MCF 10A (cell line): ENCODE data around the gene ZNF365. TPM values are rescaled to one million over a fixed set of nuclear protein-coding genes. Genes with fewer than 3 reads are reported as not detected.

ENCODE experiments used
- BruUV-seq: library from RNA; stranded (reverse); fragments of 400-500 nt; replicated peaks from 2 replicates; lab custom pipeline; 2021; lab: Mats Ljungman, UMichigan
- CTCF ChIA-PET: fragments of 300-600 bp; sonication (Branson Sonifier 250); formaldehyde crosslinking; extraction: SDS; loops from one replicate; lab custom pipeline; 2021; ENCODE audit warnings: antibody characterized with exemption, inconsistent platforms; lab: Yijun Ruan, JAX
- POLR2A ChIA-PET: fragments of 300-600, 350-650 bp; sonication (Branson Sonifier 250); formaldehyde crosslinking; extraction: SDS; loops from one replicate; lab custom pipeline; 2020; ENCODE audit warnings: antibody characterized with exemption, inconsistent platforms; lab: Yijun Ruan, JAX
- DNase-seq: peaks from one replicate; pipeline ENCODE4 v3.0.0-alpha.2; 2018; ENCODE audit not compliant: unreplicated experiment
- H3K27ac Mint-ChIP-seq: one replicate; pipeline ENCODE4 v1.8.0; 2022; ENCODE audit warnings: mild to moderate bottlenecking, low read depth, mixed read lengths; ENCODE audit not compliant: unreplicated experiment
- H3K27me3 Mint-ChIP-seq: one replicate; pipeline ENCODE4 v1.8.0; 2022; ENCODE audit warnings: mixed read lengths; ENCODE audit not compliant: insufficient read depth, unreplicated experiment
- H3K36me3 Mint-ChIP-seq: one replicate; pipeline ENCODE4 v1.8.0; 2022; ENCODE audit warnings: mild to moderate bottlenecking, moderate library complexity, mixed read lengths; ENCODE audit not compliant: insufficient read depth, unreplicated experiment
- H3K4me1 Mint-ChIP-seq: one replicate; pipeline ENCODE4 v1.8.0; 2022; ENCODE audit warnings: mixed read lengths; ENCODE audit not compliant: insufficient read depth, unreplicated experiment
- H3K4me3 Mint-ChIP-seq: one replicate; pipeline ENCODE4 v1.8.0; 2022; ENCODE audit warnings: mild to moderate bottlenecking, moderate library complexity, mixed read lengths; ENCODE audit not compliant: unreplicated experiment
- H3K9me3 Mint-ChIP-seq: one replicate; pipeline ENCODE4 v1.8.0; 2022; ENCODE audit warnings: mixed read lengths; ENCODE audit not compliant: unreplicated experiment
- intact Hi-C: fragments of 100-400 bp; cut with micrococcal nuclease; formaldehyde crosslinking; loops from 2 replicates; pipeline ENCODE4 v1.14.1; 2022
- total RNA-seq: library from RNA; stranded (reverse); gene quantifications from 2 replicates; pipeline ENCODE4 v1.2.3, GENCODE V29; 2022
- TF ChIP-seq, protein P1 (sequence below): fragments of 200-600 bp; IDR thresholded peaks from one replicate; pipeline ENCODE4 v1.8.0; 2022; ENCODE audit warnings: antibody characterized with exemption, mild to moderate bottlenecking; ENCODE audit not compliant: unreplicated experiment

Gene ZNF365
- total RNA-seq, 1 experiment from 2014 or later, result 1.3 TPM

DNA sequence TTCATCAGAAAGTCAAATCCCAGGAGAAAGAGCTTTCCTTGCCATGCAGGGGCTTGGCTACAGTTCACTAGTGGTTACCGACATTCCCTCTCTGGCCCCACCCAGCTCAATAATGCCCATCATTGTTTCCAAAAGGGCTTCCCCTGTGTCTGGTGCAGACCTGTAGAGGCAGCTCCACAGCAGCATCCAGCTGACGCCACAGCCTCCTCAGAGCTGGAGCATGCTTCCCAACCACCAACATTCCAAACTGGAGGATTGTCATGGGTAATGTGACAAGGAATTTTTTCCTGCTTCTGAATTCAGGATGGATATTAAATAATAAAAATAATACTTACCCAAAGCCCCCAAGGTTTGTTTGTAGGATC lies 77.4 kb downstream of the ZNF365 start:
- no peak for DNase-seq
- no peaks in the 10 kb centered on the region for H3K36me3 Mint-ChIP-seq
- POLR2A ChIA-PET, result no interaction called here
- H3K27ac Mint-ChIP-seq, result no peak overlapping the region
- no peaks in the 10 kb centered on the region for H3K9me3 Mint-ChIP-seq
- no peak overlapping the region for H3K4me3 Mint-ChIP-seq
- TF ChIP-seq, protein P1, sequence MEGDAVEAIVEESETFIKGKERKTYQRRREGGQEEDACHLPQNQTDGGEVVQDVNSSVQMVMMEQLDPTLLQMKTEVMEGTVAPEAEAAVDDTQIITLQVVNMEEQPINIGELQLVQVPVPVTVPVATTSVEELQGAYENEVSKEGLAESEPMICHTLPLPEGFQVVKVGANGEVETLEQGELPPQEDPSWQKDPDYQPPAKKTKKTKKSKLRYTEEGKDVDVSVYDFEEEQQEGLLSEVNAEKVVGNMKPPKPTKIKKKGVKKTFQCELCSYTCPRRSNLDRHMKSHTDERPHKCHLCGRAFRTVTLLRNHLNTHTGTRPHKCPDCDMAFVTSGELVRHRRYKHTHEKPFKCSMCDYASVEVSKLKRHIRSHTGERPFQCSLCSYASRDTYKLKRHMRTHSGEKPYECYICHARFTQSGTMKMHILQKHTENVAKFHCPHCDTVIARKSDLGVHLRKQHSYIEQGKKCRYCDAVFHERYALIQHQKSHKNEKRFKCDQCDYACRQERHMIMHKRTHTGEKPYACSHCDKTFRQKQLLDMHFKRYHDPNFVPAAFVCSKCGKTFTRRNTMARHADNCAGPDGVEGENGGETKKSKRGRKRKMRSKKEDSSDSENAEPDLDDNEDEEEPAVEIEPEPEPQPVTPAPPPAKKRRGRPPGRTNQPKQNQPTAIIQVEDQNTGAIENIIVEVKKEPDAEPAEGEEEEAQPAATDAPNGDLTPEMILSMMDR, result no peak
- no peaks in the 10 kb centered on the region for H3K27me3 Mint-ChIP-seq
- H3K4me1 Mint-ChIP-seq, result peaks cover 9% of the 10 kb centered on the region
- BruUV-seq, result no TSS peak
- intact Hi-C loops, result no loop called here
- CTCF ChIA-PET, result interaction anchor here (0.7 to 3.8 kb wide), 4 partner anchors 9 to 187 kb away, joined by 3 to 27 read pairs (median 5); no protein-coding TSS in a partner anchor

Other genes with a start within 250 kb of the ZNF365 start
- 1.6 and 2.6 TPM in 2 replicates for gene RTKN2, start 105.5 kb upstream of the ZNF365 start, total RNA-seq